ENCODE results near the gene NECTIN1.
A peak's percentile ranks its signal among the peaks of the same experiment; 100 is the strongest.

NECTIN1 gene

DNA sequence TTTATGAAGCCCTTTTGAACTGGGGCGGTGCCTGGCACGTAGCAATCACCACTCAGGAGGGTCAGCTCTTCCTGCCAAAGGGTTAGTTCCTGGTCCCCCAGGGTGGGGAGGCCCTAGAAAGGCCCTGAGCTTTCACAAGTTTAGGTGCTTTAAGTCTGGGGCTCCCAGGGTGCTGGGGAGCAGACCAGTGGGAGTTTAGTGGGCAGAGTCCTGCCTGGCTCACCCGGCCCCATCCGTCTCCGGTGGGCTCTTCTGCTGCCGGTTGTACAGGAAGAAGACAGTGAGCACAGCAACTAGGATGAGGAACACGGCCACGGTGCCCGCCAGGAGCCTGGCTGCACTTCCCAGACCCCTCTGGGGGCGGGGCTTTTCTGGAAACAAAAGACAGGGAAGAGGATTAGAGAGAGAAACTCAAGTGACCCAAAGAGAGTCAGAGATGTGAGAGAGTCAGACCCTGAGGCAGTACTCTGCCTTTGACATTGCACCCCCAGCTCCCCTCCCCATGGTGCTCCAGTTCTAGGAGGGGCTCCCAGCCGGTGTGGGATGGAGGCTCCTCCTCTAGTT is 89.3 kb downstream of the NECTIN1 start:
- no peak for DNase-seq (ENCODE audit: low spot score)

DNA sequence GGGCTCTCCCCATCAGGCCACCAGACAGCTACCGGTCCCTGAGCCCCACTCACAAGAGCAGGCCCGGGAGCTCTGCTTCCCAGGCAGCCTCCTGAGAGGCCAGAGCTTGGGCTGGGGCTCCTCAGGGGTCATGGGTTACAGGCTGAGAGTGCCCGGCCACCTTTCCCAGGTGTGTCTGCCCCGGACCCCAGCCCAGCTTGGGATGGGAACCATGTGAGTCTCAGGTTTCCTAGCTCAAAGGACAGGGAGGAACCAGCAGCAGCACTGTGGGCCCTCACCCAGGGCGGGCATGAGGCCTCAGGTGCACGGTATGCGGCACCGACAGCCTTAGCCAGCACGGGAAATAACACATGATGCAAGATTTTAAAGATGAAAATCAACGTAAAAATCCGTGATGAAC is 90.1 kb downstream of the NECTIN1 start:
- no peak for DNase-seq (ENCODE audit: low spot score)

DNA sequence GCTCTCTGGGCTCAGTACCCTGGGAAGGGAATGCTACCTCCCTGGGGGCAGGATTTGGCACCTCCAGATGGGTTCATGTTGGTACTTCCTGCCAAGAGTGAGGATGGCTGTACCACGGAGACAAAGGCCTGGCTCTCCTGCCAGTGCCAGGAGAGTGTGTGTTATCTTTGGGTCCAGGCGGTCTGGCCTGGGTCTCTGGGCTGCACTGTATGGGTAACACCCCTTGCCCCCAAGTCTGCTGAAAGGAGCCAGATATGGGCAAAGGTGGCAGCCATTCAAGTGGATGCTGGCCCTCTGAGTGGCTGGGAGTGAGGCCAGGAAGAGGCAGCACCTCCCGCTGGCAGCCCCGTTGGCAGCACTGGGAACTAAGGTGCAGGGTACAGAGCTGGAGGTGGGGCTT is 91.5 kb downstream of the NECTIN1 start:
- DNase-seq (ENCODE audit: low spot score) = no peak

DNA sequence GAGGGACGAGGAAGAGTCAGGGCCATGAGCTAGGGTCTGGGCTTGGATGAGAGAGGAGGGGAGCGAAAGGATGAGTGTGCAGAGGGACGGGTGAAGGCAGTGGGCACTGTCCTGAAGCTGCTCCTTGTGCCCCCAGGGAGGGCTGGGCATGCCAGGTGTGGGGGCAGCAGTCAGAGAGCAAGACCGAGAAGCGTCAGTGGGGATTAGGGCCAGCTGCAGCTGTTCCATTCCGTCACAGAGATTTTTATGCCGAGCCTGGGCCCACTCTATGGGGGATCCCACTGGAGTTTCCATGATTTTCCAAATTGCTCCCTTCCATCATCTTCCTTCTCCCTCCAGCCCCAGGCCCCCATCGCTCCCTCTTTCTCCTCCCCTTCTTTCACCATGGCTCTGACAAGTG is 93.2 kb downstream of the NECTIN1 start:
- DNase-seq (ENCODE audit: low spot score) = no peak

DNA sequence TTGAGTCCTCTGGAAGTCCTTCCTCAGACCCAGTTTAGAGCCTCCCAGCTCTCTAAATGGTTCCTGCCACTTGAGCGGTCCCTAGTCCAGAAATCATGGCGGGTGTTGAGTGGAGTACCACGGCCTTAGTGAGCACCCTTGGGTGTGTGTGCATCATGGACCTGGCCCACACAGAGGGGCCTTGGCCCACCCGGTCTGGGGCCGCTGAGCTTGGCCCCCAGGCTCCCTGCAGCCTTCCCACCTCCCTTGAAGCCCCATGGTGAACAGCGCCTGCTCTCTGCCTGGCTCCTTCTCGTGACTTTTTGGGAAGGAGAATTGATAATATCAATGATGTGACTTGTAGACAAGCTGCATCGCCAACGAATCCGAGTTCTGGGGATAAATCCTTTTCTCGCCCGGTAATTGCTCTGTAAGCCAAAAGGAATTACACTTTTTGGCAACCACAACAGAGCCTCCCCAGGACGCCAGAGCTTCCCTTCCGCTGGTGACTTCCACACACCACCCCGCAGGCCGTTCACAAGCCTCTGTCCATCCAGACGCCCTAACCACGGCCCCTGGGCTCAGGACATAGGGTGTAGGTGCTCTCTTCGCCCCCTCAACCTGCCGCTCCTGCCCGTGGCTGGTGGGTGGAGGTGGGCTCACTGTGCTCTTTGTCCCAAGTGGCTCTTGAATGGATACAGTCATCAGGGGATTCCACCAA is 93.8 kb downstream of the NECTIN1 start:
- DNase-seq (ENCODE audit: low spot score) = no peak

DNA sequence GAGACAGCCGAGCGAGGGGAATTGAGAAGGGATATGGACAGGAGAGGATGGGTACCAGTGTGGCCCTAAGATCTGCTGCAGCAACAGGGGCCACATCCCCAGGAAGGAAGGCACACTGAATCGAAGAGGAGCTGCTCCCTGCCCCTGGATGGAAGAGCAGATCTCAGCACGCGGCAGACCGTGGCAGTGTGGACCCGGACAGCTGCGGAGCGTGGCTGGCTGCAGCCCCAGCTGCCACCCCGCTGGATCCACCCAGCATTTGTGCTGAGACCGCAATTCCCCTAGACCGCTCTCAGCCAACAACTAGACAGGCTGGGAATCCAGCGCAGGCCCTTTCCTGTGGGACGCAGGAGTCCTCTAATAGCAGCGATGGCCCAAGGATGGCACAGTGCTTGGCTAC is 94.7 kb downstream of the NECTIN1 start:
- no peak for DNase-seq (ENCODE audit: low spot score)

DNA sequence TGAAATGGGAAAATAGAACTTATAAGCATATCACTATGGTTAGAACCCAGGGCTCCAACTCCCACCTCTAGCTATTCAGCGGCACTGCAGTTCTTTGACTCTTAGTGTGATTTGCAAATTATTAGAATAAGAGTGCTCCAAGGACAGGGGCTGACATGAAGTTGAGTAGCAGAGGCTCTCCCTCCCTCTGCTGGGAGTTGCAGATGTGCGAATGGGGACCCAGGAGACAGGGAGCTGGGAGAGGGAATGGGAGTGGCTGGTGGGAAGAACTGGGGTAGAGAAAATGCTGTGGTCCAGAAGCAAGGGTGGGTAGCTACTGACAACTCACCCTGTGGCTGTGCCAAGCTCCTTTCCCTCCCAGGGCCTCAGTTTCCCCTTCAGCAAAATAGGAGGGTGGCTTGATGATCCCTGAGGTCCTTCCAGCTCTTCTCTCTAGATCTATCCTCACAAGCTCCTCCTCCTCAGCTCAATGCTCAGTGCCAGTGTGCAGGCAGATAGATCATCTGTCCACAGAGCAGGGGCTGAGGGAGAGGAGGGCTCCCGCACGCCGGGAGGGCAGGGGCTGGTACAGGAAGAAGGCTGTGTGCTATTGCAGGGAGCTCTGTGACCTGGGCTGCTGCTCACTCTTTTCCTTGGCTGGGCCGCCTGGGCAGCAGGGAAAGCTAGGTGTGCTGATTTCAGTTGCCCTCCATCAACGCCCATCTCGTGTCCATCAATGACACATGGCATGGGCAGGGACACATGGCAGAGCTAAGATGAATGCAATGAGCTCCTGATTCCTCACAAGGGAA is 99.0 kb downstream of the NECTIN1 start:
- no peak for DNase-seq (ENCODE audit: low spot score)

DNA sequence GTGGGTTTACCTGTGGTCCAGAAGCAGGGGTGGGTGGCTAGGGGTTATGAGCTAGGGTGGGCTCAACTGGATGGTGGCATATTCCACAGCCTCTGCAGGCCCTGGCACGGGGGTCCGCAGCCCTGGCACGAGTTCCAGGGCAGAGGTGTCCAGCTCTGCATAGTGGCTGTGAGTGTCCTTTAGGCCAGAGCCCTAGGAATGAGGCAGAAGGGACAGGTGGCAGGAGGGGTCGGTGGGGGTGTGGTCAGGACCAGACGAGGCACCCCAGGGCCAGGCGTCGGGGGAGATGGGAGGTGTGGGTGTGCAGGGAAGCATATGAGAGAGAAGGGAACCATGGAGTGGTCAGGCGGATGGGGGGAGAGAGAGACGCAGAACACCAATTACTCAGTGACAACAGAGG is 99.9 kb downstream of the NECTIN1 start:
- no peak for DNase-seq (ENCODE audit: low spot score)

DNA sequence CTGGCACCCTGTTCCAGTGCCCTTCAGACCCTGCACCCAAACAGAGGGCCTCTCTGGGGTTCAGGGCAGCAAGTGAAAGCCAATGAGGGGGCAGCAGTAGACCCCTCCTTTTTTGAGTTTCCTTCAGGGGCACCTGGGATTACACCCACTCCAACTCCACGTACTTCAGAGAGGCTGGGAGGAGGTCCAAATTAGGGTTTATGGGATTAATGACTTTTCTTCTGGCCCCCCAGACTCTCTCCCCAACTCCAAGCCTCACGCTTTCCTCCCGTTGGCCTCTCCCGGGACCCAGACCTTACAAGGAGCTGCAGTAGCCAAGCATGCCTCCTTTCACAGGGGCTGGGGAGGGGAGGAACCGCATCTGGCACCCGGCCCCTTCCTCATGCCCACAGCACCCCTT is 101.7 kb downstream of the NECTIN1 start:
- DNase-seq (ENCODE audit: low spot score) = no peak

DNA sequence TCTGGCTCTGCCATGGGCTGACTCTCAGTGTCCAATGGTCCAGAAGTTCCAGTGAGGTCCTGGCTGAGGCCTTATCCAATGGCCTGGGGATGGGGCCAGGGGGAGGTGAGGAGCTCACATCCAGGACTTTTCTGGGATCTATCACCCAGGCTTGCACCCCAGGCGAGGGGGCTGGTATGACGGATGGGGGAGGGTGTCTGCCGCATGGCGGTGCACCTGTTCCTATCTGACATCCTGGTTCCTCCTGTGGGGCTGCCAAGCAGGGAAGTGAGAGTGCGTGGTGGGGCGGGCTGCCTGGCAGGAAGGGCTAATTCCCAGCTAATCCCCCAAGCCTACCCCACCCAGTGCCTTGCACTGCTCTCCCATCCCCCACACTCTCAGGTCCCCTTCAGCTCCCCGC is 102.1 kb downstream of the NECTIN1 start:
- no peak for DNase-seq (ENCODE audit: low spot score)

DNA sequence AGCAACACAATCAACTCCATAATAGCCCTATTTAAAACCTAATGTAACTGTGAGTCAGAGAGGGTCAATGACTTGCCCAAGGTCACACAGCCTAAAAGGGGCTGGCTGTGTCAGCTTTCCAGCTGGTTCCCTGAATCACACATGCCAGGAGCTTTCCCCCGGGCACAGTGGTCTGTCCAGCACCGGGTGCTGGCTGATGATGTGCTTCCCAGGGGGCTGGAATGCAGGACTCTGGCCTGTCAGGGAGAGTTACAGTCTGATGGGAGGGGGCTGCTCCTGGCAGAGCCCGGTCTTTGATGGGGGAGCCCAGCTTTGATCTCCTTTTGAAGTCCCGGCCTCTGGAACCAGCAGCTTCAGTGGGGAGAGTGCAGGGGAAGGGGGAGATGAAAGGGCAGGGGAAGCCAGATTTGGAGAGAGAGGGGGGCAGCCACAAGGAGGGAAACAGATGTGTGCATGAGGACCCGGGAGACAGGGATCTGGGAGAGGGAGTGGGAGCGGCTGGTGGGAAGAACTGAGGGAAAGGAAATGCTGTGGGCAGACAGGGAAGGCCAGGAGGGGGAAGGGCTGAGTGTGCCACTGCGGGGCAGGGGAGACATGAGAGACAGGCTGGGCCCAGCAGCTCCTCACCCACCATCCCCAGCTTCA is 102.7 kb downstream of the NECTIN1 start:
- no peak for DNase-seq (ENCODE audit: low spot score)

DNA sequence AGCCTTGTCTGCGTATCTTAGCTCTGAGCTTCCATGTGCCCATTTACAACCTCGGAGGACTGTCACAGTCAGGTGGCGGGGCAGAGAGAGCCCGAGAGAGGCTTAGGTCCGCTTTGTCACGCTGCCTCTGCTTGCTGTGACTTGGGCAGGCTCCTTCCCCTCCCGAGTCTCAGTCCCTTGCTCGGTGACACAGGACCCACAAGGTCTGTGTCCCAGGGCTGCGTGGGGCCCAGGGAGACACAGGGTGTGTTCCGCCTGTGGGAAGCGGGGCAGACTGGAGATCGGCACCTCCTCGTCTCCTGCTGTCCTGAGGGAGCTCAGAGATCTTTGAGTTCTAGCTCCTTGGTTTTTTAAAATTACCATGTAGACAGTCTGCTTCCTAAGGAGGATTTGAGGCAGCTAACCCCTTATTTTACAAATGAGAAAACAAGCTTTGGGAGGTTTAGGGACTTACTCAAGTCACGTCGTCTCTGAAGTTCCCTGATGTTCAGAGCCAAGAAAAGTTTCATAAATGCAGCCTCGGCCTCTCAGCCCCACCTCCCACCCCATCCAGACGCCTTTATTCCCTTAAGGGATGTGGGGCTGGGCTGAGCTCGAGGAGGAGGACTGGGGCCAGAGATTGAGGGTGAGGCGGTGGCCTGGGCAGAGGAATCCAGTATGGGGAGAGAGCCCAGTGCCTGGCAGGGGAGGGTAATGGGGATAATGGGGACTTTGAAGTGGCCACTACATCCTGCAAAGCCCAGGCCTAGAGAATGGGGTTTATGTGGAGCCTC is 103.6 kb downstream of the NECTIN1 start:
- DNase-seq (ENCODE audit: low spot score) = peak; percentile 74

DNA sequence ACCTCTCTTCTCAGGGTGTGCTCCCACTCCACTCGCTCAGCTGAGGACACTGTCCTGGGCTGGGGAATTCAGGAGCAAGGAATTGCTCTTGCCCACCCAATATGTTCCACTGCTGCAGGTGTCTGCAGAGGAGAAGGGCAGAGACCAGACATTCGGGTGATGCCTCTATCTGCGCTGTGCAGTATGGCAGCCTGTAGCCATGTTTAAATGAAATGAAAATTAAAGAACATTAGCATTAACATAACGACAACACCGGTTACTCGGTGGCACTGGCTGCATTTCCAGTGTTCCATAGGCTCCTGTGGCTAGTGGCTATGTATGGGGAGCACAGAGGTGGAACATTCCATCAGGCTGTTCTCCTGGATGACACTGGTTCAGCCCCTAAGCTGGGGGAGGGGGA is 104.4 kb downstream of the NECTIN1 start:
- no peak for DNase-seq (ENCODE audit: low spot score)

DNA sequence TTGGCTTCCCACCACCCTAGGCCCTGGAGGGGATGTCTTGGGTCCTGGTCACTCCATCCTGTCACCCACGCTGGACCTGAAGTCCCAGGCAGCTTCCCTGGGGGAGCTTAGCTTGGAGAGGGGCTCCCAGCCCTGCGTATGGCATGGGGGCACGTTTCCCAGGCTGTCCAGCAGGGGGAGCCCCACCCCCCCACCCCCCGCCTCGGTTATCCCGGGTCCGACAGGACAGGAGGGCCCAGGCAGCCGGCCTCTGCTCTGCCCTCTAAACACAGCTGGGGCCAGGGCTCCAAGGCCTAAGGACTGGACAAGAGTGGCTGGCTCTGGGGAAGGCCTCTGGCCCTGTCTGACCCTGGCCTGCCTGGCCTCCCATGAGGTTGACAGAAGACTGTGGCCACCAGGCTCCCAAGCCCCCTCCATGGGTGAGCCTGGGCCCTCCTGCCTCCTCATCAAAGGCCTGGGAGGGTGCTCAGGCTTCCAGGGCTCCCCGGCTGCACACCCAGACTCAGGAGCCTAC is 104.8 kb downstream of the NECTIN1 start:
- peak; percentile 63 for DNase-seq (ENCODE audit: low spot score)

DNA sequence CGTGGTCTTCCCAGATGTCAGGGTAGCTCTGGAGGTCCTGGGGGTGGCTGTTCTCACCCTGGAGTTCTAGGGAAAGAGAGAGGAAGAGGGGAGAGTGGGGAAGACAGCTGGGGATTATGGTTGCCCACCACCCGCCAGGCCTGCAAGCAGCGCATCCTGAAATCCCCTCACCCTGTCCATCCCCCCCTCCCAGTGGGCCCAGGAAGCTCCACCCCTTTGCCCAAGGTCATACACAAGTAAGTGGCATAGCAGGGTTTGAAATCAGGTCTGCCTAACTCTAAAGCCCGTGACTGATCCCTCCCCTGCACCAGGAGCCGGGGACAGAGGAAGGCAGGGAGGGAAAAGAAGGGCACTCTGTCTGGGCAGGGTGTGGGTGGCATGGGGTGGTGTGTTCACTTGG is 105.3 kb downstream of the NECTIN1 start:
- no peak for DNase-seq (ENCODE audit: low spot score)

DNA sequence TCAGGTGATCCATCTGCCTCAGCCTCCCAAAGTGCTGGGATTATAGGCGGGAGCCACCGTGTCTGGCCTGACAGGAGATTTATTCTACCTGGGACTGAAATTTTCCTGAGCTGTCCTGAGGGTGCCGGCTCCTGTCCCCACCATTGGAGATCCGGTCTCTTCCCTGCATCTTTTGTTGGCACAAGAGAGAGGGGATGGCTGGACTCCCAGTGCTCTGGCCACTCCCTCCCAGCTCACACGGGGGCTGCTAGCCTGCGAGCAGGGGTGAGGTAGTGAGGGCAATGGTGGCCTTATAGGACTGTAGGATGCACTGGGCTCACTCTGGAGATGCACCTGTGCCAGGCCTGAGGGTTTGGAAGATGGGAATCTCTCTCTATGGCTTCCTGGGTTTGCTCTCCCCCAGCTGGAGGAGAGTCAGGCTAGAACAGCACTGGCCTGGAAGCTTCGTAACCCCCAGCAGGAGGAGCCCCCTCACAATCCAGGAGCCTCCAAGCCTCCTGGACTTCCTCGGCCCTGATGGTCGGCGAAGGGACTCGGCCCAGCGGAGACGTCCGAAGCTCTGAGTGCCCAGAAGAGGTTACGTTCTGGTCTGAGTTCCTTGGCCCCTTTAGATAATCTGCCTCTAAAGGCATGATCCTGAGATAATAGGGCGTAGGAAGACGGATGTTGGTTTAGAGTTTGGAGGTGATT is 106.4 kb downstream of the NECTIN1 start:
- DNase-seq (ENCODE audit: low spot score) = no peak

DNA sequence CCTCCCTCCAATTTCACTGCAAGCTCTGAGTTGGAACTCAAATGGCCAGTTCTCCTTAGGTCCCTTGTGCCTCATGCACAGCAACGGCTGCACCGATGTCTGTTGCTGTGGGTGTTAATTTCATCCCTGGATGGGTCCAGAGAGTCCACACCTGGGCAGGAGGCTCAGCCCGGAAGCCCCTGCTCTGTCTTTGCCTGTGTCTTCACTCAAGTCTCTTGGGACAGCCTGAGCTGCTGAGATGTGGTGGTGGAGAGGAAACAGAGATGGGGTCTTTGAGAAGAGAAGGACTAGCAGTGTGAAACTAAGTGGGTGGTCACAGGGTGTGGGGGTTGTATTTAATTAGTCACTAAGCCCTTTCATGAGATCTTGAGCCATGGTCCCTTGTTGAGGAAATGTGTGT is 109.3 kb downstream of the NECTIN1 start:
- DNase-seq (ENCODE audit: low spot score) = no peak

DNA sequence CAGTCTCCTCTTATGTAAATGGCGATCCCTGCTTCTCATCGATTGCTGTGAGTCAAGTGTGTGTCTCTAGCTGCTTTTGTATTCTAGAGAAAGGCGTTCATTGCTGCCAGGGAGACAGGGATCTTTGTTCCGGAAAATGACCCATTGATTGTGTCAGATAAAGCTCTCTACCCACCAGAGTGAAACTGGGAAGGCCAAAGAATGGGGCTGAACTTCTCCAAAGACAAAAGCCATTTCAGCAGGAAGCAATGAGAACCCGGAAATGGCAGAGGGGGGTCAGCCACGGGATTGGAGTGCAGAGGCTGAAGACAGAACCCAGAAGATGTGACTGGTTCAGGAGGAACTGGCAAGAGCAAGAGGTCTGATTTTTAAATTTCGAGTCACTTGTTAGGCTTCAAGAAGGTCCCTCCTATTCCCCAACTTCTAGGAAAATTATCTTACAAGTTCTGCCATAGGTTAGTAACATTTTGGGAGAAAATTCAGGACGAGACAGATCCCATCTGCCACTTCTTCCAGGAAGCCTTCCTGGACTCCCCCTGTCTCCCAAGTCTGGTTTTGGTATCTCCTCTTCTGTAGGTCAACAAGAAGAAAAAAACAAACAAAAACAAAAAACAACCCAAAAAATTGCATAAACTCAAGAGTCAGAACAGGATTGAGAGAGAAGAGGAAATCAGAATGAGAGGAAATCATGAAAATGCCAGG is 110.6 kb downstream of the NECTIN1 start:
- no peak for DNase-seq (ENCODE audit: low spot score)

DNA sequence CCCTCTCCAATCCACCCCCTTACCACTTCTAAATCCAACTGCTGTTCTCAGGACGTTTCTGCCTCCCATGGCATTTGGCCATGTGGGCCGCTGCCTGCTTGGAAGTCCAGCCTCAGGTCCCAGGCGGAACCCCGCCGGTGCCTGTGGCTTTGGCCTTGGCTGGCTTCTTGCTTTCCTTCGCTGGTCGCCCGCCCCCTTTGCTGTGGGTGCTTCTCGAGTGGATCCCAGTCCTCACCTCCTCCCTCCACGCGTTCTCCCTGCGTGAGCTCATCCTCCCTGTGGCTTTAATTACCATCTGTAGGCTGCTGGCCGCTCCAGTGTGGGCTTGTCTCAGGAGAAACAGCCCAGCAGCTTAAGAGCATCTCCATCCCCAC is 111.7 kb downstream of the NECTIN1 start:
- peak; percentile 58 for DNase-seq (ENCODE audit: low spot score)

DNA sequence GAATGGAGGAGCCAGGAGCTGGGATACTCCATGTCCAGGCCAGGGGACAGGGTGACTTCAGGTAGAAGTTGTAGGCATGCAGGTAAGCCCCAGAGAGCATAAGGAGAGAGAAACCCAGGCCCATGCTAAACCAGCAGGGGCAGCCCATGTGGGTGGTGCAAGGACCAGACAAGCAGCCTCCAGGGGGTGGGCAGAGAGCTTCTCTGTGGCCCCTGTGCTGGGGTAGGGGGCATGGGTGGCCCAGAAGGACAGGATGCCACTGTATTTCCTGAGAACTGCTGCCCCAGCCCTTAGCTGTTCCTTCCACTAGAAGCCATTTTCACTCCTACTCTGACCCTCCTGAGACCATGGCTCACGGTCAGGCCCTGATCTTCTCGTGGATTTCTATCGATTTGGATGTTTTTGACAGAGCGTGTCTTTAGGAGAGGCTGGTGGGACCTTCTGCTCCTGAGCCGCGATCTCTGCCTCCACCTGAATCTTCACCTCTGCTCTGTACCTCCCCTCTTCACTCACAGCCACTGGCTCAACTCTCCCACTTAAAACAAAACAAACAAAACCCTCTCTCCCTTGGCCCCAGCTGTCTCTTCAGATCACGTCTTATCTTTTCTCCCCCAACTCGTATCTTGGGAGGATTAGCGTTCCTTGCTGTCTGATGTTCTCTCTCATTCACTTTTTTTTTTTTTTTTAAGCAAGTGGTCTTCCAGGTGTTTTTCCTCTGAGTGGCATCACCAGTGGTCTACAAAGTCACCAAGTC is 112.2 kb downstream of the NECTIN1 start:
- no peak for DNase-seq (ENCODE audit: low spot score)

All from GM03348 (cell line).